Cardiac muscle cell (in vitro differentiated cells and primary cell): ENCODE results near the gene PRODH2. TPM values are rescaled to one million over a fixed set of nuclear protein-coding genes. Genes with fewer than 3 reads are reported as not detected.

ENCODE experiments used
- DNase-seq, 2 donors: peaks; one replicate each; pipeline versions ENCODE4 v3.0.0 to v3.0.0-alpha.2; 2010 to 2017; ENCODE audit warnings: low read depth in 1 of 2, low spot score in 1 of 2
- H3K27ac ChIP-seq: fragments of 200-600 bp; sonication (generic); 2 replicates; pipeline ENCODE4 v1.5.1; 2016
- H3K27me3 ChIP-seq: fragments of 200-600 bp; sonication (generic); 2 replicates; pipeline ENCODE4 v1.6.0; 2016; ENCODE audit warnings: control low read depth
- H3K36me3 ChIP-seq: fragments of 200-600 bp; sonication (generic); 2 replicates; pipeline ENCODE4 v1.5.1; 2016; ENCODE audit warnings: control low read depth
- H3K4me1 ChIP-seq: fragments of 200-600 bp; sonication (generic); 2 replicates; pipeline ENCODE4 v1.8.1; 2017; ENCODE audit warnings: low read depth, mild to moderate bottlenecking, mixed run types
- H3K4me3 ChIP-seq: fragments of 200-600 bp; sonication (generic); 2 replicates; pipeline ENCODE4 v1.5.1; 2016; ENCODE audit warnings: mild to moderate bottlenecking
- H3K9me3 ChIP-seq: fragments of 200-600 bp; sonication (generic); 2 replicates; pipeline ENCODE4 v1.5.1; 2017; ENCODE audit warnings: low read depth, mild to moderate bottlenecking, control low read depth
- polyA plus RNA-seq: library from polyadenylated mRNA; unstranded; fragments of >200 nt; fragmentation: Nextera tagmentation; extraction: Ambion mirVana; gene quantifications from 2 replicates; pipeline ENCODE4 v1.2.1, GENCODE V29; 2016
- total RNA-seq: library from RNA; depleted of rRNA; stranded (reverse); fragments of >200 nt; gene quantifications from 2 replicates; pipeline ENCODE4 v1.2.3, GENCODE V29; 2016
- TF ChIP-seq, protein P1 (sequence below): IDR thresholded peaks from 2 replicates; pipeline ENCODE4 v1.5.1; 2012; ENCODE audit warnings: low read depth, mild to moderate bottlenecking, low read length

The PRODH2 gene
- total and polyA plus RNA-seq, 2 experiments from 2014 or later: 0.09 TPM; not detected in 1

DNA sequence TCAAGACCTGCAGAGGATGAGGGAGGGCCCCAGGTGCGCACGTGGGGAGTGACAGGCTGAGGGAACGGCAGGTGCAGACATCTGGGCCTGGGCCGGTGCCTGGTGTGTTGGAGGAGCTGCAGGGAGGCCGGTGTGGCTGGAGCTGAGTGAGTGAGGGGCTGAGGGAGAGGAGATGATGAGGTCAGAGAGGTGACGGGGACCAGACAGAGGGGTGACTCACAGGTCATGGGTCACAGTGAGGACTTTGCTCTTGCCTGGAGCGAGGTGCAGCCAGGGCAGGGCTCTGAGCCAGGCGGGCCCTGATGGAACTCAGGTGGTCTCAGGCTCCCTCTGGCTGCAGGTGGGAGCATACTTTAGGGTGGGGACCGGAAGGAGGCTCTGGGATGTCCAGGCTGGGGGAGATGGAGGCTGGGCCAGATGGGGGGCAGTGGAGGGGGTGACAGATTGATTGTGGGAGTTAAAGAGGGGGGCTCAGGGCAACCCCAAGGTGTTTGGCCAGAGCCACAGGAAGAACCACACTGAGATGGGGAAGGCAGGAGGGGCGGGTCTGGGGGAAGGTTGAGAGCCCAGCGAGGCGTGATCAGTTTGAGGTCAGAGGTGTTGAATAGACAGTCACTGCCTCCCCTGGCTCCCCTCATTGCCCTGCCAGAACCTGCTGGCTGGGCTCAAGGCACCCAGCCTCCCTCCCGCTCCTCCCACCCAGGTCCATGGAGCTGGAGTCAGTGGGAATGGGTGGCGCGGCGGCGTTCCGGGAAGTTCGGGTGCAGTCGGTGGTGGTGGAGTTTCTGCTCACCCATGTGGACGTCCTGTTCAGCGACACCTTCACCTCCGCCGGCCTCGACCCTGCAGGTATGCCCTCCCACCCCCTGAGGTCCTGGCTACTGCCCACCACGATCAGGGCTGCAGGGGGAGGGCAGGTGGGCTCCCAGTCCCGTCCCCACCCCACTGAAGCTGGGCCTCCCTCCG, 28.9 kb downstream of the PRODH2 start:
- no peak overlapping the region for H3K27ac ChIP-seq
- H3K36me3 ChIP-seq: no peaks in the 10 kb centered on the region
- no peak for DNase-seq
- TF ChIP-seq, protein P1, sequence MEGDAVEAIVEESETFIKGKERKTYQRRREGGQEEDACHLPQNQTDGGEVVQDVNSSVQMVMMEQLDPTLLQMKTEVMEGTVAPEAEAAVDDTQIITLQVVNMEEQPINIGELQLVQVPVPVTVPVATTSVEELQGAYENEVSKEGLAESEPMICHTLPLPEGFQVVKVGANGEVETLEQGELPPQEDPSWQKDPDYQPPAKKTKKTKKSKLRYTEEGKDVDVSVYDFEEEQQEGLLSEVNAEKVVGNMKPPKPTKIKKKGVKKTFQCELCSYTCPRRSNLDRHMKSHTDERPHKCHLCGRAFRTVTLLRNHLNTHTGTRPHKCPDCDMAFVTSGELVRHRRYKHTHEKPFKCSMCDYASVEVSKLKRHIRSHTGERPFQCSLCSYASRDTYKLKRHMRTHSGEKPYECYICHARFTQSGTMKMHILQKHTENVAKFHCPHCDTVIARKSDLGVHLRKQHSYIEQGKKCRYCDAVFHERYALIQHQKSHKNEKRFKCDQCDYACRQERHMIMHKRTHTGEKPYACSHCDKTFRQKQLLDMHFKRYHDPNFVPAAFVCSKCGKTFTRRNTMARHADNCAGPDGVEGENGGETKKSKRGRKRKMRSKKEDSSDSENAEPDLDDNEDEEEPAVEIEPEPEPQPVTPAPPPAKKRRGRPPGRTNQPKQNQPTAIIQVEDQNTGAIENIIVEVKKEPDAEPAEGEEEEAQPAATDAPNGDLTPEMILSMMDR: no peak
- H3K4me3 ChIP-seq: no peak overlapping the region
- no peaks in the 10 kb centered on the region for H3K9me3 ChIP-seq
- H3K4me1 ChIP-seq: no peaks in the 10 kb centered on the region
- no peaks in the 10 kb centered on the region for H3K27me3 ChIP-seq

DNA sequence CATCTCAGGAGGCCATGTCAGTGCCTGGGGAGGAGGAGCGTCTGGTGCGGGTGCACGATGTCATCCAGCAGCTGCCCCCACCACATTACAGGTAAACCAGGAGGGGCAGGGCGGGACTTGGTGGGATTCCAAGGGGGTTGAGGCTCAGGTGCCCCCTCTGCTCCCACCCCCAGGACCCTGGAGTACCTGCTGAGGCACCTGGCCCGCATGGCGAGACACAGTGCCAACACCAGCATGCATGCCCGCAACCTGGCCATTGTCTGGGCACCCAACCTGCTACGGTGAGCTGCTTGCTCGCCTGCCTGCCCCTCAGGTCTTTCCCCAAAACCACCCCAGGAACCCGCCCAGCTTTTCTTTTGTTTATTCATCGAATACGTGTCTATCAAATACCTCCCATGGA, 30.1 kb downstream of the PRODH2 start:
- no peaks in the 10 kb centered on the region for H3K27me3 ChIP-seq
- TF ChIP-seq, protein P1: no peak
- no peak for DNase-seq

DNA sequence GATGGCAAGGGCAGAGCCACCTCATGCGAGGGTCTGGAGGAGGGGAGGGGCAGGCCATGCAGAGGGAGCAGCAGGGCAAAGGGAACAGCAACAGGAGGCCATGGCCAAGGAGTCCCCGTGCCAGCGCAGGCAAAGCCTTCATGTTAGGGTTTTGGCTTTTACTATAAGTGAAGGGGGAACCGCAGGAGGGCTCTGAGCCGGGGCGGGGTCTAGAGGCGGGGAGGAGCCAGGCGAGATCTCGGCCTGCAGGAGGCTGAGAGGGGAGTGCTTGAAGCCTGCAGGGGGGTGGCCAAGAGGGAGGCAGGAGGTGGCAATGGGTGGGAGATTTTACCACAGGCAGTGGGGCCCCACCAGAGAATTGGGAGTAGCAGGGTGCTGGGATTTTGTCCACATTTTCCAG, 31.0 kb downstream of the PRODH2 start:
- Histone ChIP-seq H3K27me3 (no peaks in the 10 kb centered on the region), H3K4me3 (no peak overlapping the region), H3K36me3 (no peaks in the 10 kb centered on the region), H3K4me1 (no peaks in the 10 kb centered on the region), H3K27ac (no peak overlapping the region), H3K9me3 (no peaks in the 10 kb centered on the region)
- DNase-seq: no peak
- TF ChIP-seq, protein P1: no peak

More for the DNA sequence above, 30.1 kb downstream of the PRODH2 start:
- H3K4me1 ChIP-seq: no peaks in the 10 kb centered on the region
- no peak overlapping the region for H3K27ac ChIP-seq
- H3K36me3 ChIP-seq: no peaks in the 10 kb centered on the region
- H3K4me3 ChIP-seq: no peak overlapping the region
- no peaks in the 10 kb centered on the region for H3K9me3 ChIP-seq

DNA sequence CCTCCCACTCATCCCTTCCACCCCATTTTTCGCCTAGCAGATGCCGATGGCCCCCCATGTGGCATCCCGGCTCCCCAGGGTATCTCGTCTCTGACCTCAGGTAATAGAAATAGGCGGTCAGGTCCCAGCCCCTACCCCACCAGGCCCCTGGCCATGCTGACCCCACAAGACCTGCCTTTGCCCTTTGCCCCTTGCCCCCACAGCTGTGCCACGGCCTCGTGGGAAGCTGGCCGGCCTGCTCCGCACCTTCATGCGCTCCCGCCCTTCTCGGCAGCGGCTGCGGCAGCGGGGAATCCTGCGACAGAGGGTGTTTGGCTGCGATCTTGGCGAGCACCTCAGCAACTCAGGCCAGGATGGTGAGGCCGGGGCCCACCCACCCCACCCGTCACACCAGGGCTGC, 31.9 kb downstream of the PRODH2 start:
- no peaks in the 10 kb centered on the region for H3K9me3 ChIP-seq

DNA sequence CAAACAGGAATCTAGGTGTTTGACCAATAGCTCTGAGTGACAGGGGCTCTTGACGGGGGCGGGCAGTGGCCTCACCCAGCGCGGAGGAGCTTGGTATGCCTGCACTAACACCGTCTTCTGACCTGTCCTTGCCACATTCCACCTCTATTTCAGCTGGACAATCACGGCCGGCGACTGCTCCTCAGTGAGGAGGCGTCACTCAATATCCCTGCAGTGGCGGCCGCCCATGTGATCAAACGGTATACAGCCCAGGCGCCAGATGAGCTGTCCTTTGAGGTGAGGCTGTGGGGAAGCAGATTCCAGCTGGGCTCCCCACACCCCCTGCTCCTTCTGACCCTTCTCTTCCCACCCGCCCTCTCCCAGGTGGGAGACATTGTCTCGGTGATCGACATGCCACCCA, 32.6 kb downstream of the PRODH2 start:
- Histone ChIP-seq H3K4me1 (no peaks in the 10 kb centered on the region), H3K36me3 (no peaks in the 10 kb centered on the region), H3K9me3 (no peaks in the 10 kb centered on the region), H3K27me3 (no peaks in the 10 kb centered on the region), H3K27ac (no peak overlapping the region), H3K4me3 (no peak overlapping the region)
- no peak for DNase-seq
- TF ChIP-seq, protein P1: no peak

More for the DNA sequence above, 31.9 kb downstream of the PRODH2 start:
- Histone ChIP-seq H3K27me3 (no peaks in the 10 kb centered on the region), H3K4me1 (no peaks in the 10 kb centered on the region), H3K4me3 (no peak overlapping the region), H3K36me3 (no peaks in the 10 kb centered on the region), H3K27ac (no peak overlapping the region)
- TF ChIP-seq, protein P1: no peak
- DNase-seq: no peak
